Activated CD4-positive, CD25-positive, alpha-beta regulatory T cell (primary cell): ENCODE results near the gene HBG1.

ENCODE experiments used
- DNase-seq, 4 experiments: peaks; one replicate each; lab custom pipeline; 2025; lab: John Stamatoyannopoulos, UW

The HBG1 gene

GRCh38 chr11:5246772-5247471 is 2.7 kb downstream of the HBG1 start:
- no peak for DNase-seq

DNA sequence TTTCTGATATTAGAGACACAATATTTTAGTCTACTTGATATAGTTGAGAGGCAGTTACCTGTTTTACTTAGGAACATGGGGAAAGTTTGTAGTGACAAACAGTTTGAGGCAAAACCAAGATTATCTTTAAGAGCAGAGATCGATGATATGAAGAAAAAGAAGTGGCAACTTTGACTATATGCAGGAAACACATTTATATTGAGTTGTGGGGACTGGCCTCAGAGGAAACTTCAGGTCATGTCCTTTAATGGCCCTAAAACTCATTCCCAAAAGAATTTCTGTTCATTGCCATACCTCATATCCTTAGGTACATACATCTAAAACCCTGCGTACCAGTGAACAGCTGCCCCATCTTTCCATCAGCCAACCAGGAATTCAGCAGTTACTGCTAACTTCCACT is 4.5 kb downstream of the HBG1 start:
- no peak for DNase-seq

- DNase-seq, result no peak
These were observed 5.9 kb downstream of the HBG1 start for GRCh38 chr11:5243816-5244180.

DNA sequence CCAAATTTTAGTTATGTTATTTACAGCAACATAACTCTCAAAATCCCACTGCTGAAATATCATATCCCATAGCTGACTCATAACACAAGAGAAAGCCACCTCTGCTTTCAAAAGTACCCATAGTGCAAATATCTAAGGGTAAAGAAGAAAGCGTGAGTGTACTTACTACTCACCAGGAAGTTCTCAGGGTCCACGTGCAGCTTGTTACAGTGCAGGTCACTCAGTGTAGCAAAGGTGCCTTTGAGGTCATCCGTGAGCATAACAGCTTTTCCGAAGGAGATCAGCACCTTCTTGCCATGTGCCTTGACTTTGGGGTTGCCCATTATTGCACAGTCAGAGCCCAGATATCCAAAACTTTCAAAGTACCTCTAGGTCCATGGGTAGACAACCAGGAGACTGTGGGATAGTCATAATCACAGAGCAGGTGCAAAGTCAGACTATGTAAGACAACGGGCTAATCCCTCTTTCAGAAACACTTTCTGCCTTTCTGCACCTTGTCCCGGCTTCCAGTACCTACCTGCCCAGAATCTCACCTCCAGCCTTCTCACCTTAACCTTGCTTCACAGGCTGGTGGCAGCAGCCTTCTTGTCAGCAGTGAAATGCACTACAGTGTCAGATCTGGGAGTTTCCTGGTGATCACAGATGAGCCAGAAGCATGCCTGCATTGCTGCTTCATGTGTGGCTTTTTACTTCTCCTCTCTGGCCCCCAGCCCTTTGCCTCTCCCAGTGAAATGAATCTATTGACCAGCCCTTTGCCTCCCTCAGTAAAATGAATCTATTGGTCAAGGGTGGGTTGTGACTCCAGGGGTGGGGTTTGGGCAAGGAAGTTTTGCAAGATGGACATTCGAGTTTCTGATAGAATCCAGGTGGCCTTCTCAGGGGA is 6.5 kb downstream of the HBG1 start:
- DNase-seq, result no peak

DNA sequence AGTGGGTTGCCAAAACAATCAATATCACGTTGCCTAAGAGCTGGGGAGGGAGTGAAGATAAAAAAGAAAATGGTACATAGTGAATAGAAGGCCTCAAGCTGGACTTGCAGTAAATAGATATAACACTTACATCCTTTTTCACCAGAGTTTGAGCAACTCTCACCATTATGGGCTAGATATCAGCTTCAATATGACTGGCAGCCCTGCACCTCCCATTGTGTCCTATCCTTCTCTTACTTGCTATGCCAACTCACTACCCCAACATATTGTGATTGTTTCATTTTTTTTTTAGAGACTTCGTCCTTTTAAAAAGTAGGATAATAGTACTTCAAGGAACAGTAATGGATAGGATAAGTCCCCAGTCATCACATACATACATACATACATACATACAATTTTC is 7.4 kb downstream of the HBG1 start:
- DNase-seq, result no peak

GRCh38 chr11:5241458-5241857 is 8.2 kb downstream of the HBG1 start:
- no peak for DNase-seq

GRCh38 chr11:5240458-5240857 is 9.2 kb downstream of the HBG1 start:
- DNase-seq, result no peak

DNA sequence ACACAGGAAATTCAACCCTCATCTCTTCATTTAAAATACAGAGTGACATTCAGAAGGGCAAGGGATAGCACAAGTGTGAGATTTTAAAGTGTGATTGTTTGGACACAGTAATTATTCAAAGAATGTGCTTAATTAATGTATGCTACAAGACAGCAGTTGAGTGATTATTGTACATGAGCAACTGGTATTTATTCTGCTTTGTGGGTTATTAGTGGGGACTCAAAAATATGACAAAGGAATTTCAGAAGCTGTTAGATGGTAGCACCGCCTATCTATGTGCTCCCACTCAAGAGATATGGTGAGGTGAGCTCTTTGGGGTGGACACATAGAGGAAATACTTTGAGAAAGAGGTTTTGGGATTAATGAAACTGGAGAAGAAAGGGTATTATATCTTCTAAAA is 9.6 kb downstream of the HBG1 start:
- DNase-seq, result no peak

DNA sequence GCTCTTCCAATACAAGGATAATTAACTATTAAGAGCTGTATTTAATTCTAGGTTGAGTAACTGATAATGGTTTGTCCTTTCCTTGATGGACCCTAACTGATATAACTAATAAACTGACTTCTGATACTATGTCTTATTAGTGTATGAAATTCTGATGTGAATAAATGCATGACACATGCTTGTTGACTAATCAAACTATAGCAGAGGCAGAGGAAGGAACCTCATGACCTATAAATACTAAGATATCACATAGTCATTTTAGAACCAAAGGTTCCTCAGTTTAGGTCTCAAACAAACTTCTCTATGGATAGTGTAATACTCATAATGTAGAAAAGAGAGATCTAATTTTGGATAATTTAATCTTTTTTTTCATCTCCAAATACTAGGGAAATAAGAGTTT is 10.6 kb downstream of the HBG1 start:
- no peak for DNase-seq

- no peak for DNase-seq
These were observed 11.2 kb downstream of the HBG1 start for GRCh38 chr11:5238486-5238885.

DNA sequence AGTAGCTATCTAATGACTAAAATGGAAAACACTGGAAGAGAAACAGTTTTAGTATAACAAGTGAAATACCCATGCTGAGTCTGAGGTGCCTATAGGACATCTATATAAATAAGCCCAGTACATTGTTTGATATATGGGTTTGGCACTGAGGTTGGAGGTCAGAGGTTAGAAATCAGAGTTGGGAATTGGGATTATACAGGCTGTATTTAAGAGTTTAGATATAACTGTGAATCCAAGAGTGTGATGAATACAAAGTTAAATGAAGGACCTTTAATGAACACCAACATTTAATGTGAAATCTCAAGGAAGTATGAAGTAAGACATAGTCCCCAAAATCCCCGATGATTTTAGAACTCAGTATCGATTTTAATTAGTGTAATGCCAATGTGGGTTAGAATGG is 12.2 kb downstream of the HBG1 start:
- no peak for DNase-seq

- no peak for DNase-seq
These were observed 14.1 kb downstream of the HBG1 start for GRCh38 chr11:5235364-5236095.

DNA sequence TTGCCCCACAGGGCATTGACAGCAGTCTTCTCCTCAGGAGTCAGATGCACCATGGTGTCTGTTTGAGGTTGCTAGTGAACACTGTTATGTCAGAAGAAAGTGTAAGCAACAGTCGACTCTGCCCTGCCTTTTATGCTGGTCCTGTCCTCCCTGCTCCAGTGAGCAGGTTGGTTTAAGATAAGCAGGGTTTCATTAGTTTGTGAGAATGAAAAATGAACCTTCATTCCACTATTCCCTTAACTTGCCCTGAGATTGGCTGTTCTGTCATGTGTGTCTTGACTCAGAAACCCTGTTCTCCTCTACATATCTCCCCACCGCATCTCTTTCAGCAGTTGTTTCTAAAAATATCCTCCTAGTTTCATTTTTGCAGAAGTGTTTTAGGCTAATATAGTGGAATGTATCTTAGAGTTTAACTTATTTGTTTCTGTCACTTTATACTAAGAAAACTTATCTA is 15.2 kb downstream of the HBG1 start, which contains the start of gene HBD:
Gene HBD (minus strand): TSS at position 103 of the 454 bp plus-strand sequence. CDS start 50 bp downstream, at position 53.
- DNase-seq, result no peak

DNA sequence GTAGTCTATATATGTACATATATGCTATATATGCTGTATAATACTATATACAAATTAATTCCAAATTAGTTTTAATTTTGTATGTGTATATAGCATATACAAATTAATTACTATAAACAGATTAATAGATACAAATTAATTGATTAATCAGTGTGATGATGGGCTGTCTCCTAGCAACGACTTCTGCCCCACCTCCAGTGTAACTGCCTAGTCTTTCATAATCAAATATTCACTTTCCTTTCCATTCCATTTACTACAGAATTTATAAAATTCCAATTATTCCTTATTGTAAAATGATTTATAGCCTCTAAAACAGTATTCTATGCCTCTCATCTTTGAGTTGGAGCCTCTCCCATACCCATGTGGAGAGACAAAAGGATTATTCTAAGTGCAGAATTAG is 16.4 kb downstream of the HBG1 start:
- no peak for DNase-seq

DNA sequence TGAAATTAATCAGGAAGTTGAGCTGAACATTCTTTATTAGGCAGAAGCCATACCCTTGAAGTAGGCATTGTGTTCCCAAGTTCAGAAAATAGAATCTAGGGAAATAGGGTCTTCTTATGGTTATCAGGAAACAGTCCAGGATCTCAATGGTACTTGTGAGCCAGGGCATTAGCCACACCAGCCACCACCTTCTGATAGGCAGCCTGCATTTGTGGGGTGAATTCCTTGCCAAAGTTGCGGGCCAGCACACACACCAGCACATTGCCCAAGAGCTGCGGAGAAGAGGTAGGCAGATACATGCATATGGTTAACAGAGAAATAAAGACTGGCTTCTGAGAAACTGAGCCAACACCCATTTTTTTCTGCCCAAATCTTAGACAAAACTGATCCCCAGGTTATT is 16.8 kb downstream of the HBG1 start:
- DNase-seq, result no peak

GRCh38 chr11:5232176-5232575 is 17.5 kb downstream of the HBG1 start:
- DNase-seq, result no peak

GRCh38 chr11:5231111-5231510 is 18.5 kb downstream of the HBG1 start:
- DNase-seq, result no peak

- DNase-seq, result no peak
These were observed 19.4 kb downstream of the HBG1 start for GRCh38 chr11:5230266-5230665.

- DNase-seq, result no peak
These were observed 19.9 kb downstream of the HBG1 start for GRCh38 chr11:5229796-5230195.

GRCh38 chr11:5229356-5229755 is 20.3 kb downstream of the HBG1 start:
- DNase-seq, result no peak

DNA sequence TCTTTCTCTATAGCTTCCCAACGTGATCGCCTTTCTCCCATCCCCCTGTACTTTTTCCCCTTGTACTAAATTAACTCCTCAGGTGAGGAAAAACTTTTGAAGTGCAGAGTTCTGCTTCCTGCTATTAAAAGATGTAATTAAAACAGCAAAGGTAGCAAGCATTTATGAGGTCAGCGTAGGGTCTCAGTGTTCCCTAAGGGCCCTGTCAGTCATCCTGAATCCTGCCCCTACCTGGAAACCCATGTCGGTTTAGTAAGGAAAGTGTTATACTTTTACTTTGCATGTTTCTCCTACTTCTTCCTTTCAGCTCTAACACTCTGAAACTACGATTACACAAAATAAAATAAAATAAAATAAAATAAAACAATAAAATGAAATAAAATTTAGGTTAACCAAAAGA is 21.5 kb downstream of the HBG1 start:
- DNase-seq, result no peak

GRCh38 chr11:5227681-5228080 is 22.0 kb downstream of the HBG1 start:
- no peak for DNase-seq
